Right lobe of liver (tissue), 4 donors: ENCODE measurements around the gene BAX.

Experiments used
- POLR2A ChIP-seq: fragments of 450-650 bp; IDR thresholded peaks from one replicate; pipeline ENCODE4 v1.6.1; 2017; ENCODE audit warnings: antibody characterized with exemption, mild to moderate bottlenecking
- TF ChIP-seq, protein P1 (sequence below), 4 donors: fragments of 200-600 bp in 3 of 4; fragments of 450-650 bp in 1 of 4; IDR thresholded peaks; one replicate each; pipeline versions ENCODE4 v1.5.1 to v1.8.0; 2016 to 2022; ENCODE audit warnings: antibody characterized with exemption in 4 of 4, mild to moderate bottlenecking in 2 of 4
- donor health status: DM: no; HTN: no; CAD: no.
- donor health status: DM: no; HTN: no; CAD: no.
- donor health status: DM: no; HTN: yes; CAD: no.

DNA sequence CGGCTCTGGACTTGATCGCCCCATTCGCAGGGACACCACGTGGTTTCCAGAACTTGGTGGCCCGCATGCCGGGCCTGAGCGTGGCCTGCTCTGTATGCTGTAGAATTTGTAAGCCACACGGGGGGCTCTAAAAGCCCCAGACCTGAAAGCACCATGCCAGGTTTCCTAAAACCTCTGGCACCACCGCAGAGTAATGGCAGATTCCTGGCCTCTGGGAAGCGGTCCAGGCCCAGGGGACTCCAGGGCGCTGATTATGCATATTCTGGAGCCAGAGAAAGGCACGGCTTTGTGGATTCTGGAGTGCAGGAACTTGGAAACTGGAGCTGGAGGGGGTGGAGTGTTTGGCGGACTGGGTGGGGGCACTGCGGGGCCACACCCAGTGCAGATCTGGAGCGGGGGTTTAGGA is 14.1 kb downstream of the BAX start:
- TF ChIP-seq, protein P1, sequence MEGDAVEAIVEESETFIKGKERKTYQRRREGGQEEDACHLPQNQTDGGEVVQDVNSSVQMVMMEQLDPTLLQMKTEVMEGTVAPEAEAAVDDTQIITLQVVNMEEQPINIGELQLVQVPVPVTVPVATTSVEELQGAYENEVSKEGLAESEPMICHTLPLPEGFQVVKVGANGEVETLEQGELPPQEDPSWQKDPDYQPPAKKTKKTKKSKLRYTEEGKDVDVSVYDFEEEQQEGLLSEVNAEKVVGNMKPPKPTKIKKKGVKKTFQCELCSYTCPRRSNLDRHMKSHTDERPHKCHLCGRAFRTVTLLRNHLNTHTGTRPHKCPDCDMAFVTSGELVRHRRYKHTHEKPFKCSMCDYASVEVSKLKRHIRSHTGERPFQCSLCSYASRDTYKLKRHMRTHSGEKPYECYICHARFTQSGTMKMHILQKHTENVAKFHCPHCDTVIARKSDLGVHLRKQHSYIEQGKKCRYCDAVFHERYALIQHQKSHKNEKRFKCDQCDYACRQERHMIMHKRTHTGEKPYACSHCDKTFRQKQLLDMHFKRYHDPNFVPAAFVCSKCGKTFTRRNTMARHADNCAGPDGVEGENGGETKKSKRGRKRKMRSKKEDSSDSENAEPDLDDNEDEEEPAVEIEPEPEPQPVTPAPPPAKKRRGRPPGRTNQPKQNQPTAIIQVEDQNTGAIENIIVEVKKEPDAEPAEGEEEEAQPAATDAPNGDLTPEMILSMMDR (IDR thresholded peaks at IDR 0.05) = no peak
- no peak for TF ChIP-seq POLR2A
